ENCODE data around the gene STX1B.

- TF ChIP-seq SUZ12 (IDR thresholded peaks at IDR 0.05; ENCODE audit: extremely low read depth, insufficient read depth, insufficient read length) (no peak), ZNF274 (IDR thresholded peaks at IDR 0.05; ENCODE audit: low read depth, low read length) (no peak)
These were observed 42.6 kb downstream of the STX1B start for GRCh38 chr16:30967795-30968194.
